Measurements from ENCODE around the gene NELFB.

Gene NELFB

DNA sequence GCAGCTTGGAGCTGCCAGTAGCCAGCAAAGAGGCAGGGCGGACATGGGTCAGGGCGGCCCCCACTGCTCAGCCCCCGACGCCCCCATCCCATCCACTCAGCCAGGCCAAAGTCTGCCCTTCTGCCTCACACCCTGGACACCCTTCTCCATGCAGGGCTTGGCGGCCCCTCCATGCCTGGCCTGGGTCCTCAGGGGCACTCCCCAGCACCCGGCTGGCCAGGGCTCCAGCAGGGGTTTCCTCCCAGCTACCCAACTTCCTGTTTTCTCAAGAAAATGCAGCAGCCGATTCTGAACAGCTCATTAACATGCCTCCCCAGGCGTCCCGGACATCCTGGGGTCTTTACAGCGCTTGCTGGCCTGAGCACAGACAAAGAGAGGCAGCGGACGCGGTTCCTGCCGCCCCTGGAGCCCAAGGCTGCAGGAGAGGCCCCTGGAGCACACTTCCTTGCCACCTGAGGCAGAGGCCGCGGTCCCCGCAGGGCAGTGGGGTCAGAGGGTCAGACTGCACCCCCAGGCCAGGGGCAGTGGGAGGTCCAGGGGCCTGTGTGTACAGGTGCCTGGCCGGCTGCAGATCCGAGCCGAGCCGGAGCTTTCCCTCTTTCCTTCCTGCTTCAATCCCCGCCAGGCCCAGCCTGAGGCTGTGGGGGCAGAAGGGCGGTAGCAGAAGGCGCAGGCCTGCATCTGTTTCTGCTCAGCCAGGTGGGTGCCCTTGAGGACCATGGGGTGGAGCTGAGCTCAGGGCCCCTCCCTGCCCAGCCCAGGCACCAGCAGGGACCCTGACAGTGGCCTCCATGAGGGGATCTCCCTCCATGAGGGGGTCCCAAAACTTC is 65.6 kb downstream of the NELFB start:
- H3K4me3 ChIP-seq (ENCODE audit: low read length), result no peak overlapping the region; the same call in 1 of the 2 replicates

GRCh38 chr9:137321726-137322361 is 66.7 kb downstream of the NELFB start:
- no peak for TF ChIP-seq ZNF274 (IDR thresholded peaks at IDR 0.05; ENCODE audit: low read depth, low read length)

More for the DNA sequence above, 65.6 kb downstream of the NELFB start:
- TF ChIP-seq ZNF274 (IDR thresholded peaks at IDR 0.05; ENCODE audit: low read depth, low read length), result no peak

More at GRCh38 chr9:137321726-137322361, 66.7 kb downstream of the NELFB start:
- no peak overlapping the region for H3K4me3 ChIP-seq (ENCODE audit: low read length)
